ENCODE measurements around the gene MYBBP1A.

The MYBBP1A gene

DNA sequence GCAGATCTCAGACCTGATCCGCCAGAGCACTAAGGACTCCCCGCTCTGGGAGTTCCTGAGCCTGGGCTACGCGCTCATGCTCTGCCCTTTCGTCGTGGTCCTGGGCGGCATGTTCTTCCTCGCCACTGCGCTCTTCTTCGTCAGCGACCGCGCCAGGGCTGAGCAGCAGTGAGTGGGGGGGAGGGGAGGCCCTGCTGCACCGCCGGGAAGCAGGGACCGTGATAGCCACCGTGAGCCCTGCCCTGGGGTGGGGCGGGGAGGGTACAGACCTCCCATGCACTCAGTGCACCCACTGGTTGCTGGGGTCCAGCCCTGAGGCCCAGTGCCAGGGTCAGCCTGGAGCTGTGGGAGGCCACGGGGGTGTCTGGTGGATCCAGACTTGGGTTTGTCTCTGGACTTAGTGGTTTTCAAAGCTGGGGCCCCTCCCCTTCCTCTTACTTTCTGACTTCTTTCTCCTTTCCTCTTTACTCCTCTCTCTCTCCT is 18.9 kb downstream of the MYBBP1A start:
- DNase-seq (ENCODE audit: low read depth): no peak
- H3K4me3 ChIP-seq (ENCODE audit: low read depth, low read length): no peak overlapping the region
- TF ChIP-seq, protein P1, sequence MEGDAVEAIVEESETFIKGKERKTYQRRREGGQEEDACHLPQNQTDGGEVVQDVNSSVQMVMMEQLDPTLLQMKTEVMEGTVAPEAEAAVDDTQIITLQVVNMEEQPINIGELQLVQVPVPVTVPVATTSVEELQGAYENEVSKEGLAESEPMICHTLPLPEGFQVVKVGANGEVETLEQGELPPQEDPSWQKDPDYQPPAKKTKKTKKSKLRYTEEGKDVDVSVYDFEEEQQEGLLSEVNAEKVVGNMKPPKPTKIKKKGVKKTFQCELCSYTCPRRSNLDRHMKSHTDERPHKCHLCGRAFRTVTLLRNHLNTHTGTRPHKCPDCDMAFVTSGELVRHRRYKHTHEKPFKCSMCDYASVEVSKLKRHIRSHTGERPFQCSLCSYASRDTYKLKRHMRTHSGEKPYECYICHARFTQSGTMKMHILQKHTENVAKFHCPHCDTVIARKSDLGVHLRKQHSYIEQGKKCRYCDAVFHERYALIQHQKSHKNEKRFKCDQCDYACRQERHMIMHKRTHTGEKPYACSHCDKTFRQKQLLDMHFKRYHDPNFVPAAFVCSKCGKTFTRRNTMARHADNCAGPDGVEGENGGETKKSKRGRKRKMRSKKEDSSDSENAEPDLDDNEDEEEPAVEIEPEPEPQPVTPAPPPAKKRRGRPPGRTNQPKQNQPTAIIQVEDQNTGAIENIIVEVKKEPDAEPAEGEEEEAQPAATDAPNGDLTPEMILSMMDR (IDR thresholded peaks at IDR 0.05; ENCODE audit: insufficient read depth, low read depth, low read length, missing control alignments): no peak

DNA sequence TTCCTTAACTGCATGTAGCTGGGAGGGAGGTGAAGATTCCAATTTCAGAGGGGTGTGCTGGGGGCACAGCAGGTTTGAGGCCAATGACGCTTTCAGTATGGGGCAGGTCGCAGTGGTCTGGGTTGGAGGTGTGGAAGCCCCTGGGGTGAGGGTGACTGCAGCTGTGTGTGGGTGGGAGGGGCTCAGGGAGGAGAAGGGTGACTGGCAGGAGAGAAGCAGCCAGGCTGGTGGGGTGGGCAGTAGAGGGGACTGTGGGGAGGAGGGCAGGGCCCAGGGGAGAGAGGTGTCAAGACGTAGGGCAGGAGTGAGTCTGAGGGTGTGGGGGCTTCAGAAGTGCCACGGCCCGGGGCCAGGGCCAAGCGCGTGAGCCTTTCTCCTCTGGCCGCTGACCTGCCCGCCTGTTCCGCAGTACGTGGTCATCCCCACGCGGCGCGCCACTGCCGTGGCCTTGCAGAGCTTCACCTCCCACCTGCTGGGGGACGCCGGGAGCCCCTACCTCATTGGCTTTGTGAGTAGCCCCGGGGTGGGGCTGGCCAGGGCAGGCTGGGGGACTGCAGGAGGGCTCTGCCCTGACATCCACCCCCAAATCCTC is 19.4 kb downstream of the MYBBP1A start:
- no peak for DNase-seq (ENCODE audit: low read depth)
- TF ChIP-seq, protein P1 (IDR thresholded peaks at IDR 0.05; ENCODE audit: insufficient read depth, low read depth, low read length, missing control alignments): no peak
- no peak overlapping the region for H3K4me3 ChIP-seq (ENCODE audit: low read depth, low read length)

DNA sequence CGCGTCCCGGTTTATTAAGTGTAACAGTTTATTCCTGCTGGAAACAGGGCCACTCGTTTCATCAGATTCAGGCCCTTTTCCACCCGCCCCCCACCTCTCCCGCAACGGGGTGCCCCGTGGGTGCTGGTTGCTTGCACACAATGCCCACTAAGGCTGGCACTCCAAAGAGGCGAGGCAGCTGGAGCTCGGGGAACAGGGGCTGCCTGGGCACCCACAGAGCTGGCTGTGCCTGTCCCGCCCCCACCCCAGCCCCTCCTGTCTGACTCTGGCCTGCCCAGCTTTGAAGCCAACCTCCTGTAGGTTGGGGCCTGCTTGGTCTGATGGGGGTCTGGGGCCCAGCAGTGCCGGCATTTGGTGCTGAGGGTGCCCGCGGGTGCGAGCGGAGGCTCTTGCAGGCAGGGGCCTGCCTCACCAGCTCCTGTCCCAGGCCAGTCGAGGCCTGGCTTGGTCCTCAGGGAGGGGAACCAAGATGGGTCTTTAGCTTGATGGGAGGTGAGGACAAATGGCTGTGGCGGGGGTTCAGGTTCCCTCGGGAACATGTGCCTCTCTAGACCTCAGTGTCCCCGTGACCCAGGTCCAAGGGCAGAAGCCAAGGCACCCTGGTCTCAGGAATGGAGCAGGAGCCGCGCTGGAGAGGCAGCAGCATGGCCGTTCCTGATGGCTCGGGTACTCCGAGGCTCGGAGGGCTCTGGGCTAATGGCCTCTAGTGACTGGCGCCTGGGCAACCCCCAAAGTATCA is 20.1 kb downstream of the MYBBP1A start:
- DNase-seq (ENCODE audit: low read depth): no peak
- TF ChIP-seq, protein P1 (IDR thresholded peaks at IDR 0.05; ENCODE audit: insufficient read depth, low read depth, low read length, missing control alignments): no peak
- H3K4me3 ChIP-seq (ENCODE audit: low read depth, low read length): no peak overlapping the region

DNA sequence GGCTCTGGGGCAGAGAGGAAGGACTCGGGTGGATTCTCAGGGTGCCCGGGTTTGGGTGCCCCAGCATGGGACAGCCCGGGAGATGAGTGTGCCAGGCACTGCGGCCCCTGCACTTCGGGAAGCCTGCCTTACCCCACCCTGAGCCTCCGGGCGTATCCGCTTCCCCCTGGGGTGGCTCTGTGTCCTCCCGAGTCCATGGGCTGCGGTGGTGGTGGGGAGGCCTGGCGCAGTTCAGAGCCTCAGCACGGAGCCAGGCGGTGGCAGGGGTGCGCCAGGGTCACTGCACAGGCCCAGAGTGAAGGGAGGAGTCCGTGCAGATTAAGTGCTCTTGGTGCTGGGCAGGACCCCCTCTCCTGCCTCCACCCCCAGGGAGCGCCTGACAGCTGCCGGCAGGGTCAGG is 20.7 kb downstream of the MYBBP1A start:
- TF ChIP-seq, protein P1 (IDR thresholded peaks at IDR 0.05; ENCODE audit: insufficient read depth, low read depth, low read length, missing control alignments): no peak
- no peak overlapping the region for H3K4me3 ChIP-seq (ENCODE audit: low read depth, low read length)
- no peak for DNase-seq (ENCODE audit: low read depth)

DNA sequence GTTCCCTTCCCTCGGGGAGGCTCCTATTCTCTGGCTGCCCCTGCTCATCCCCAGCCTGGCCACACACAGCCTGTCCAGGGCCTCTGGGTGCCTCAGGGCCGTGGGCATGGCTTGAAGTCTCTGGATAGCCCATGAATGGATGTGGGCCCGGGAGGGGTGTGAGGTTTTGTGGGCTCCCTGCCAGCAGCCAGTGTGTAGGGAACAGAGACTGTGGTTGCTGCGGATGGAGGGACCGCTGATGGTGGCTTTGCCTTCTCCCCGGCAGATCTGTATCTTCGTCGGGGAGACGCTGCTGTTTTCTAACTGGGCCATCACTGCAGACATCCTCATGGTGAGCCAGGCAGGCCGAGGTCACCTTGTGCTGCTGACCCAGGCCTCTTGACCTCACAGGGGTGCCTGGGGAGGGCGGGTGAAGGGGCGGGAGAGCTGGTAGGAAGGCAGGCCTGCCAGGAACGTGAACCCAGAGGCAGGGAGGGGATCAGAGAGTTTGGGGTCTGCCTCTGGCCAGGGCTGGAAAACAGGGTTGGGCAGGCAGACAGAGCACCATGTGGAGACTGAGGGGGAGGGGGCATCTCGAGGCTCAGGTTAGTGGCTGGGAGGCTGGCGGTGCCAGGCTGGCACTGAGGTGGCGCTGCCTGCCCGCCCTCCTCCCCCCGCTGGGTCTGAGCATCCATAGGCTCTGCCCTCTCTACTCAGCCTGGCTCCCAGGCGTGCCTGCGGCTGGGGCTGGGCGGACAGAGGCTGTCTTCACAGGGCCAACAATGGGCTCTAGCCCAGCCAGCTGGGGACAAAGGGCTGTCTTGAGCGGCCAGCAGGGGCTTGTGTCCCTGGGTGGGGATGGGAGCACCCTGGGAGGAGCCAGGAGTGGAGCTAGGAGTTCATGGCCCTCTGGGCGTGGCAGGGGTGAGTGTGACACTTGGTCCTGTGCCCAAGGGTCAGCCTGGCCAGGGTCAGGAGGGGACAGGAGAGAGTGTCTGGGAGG is 21.4 kb downstream of the MYBBP1A start:
- H3K4me3 ChIP-seq (ENCODE audit: low read depth, low read length): no peak overlapping the region
- no peak for DNase-seq (ENCODE audit: low read depth)
- TF ChIP-seq, protein P1 (IDR thresholded peaks at IDR 0.05; ENCODE audit: insufficient read depth, low read depth, low read length, missing control alignments): no peak

DNA sequence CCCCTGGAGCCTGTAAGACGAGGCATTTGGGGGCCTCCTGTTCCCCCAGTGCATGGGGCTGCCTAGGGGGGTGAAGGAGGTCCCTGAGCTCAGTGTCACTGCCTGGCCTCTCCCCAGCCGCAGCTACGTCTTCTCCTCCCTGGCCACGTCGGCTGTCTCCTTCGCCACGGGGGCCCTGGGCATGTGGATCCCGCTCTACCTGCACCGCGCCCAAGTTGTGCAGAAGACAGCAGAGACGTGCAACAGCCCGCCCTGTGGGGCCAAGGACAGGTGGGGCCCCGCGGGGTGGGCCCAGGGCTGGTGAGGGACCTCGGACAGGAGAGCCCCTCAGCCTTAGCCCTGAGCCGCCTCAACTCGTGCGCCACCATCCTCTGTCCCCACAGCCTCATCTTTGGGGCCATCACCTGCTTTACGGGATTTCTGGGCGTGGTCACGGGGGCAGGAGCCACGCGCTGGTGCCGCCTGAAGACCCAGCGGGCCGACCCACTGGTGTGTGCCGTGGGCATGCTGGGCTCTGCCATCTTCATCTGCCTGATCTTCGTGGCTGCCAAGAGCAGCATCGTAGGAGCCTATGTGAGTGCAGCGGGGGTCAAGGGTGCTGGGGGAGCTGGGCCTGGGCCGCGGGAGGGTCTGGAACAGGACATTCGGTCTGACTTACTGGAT is 22.2 kb downstream of the MYBBP1A start:
- TF ChIP-seq, protein P1 (IDR thresholded peaks at IDR 0.05; ENCODE audit: insufficient read depth, low read depth, low read length, missing control alignments): no peak
- H3K4me3 ChIP-seq (ENCODE audit: low read depth, low read length): no peak overlapping the region
- no peak for DNase-seq (ENCODE audit: low read depth)

Data from GM12865 (cell line).